HL-60 (cell line): ENCODE data around the gene GRM4.

Experiments
- CTCF ChIP-seq: IDR thresholded peaks from one replicate; pipeline ENCODE4 v1.5.1; 2011; ENCODE audit warnings: low read length, control low read depth, inconsistent platforms; ENCODE audit not compliant: insufficient read depth
- GABPA ChIP-seq: IDR thresholded peaks from 2 replicates; pipeline ENCODE4 v1.6.1; 2012; ENCODE audit warnings: low read depth
- POLR2AphosphoS5 ChIP-seq: IDR thresholded peaks from 2 replicates; pipeline ENCODE4 v1.6.1; 2012; ENCODE audit warnings: low read depth
- SPI1 ChIP-seq: IDR thresholded peaks from 2 replicates; pipeline ENCODE4 v1.6.1; 2012; ENCODE audit warnings: low read depth, mild to moderate bottlenecking, borderline replicate concordance
- TF ChIP-seq, protein P1 (sequence below): IDR thresholded peaks from 2 replicates; pipeline ENCODE4 v1.6.1; 2012; ENCODE audit warnings: low read depth; ENCODE audit not compliant: insufficient replicate concordance

DNA sequence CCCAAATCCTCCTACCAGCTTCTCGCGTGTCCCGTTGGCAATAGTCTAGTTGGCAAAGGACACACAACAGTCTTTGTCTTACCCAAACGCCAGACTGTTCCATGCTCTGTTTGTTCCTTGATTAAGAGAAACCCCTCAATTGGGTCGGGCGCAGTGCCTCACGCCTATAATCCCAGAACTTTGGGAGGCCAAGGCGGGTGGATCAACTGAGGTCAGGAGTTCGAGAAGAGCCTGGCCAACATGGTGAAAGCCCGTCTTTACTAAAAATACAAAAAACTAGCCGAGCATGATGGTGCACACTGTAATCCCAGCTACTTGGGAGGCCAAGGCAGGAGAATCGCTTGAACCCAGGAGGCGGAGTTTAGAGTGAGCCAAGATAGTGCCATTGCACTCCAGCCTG is 153.7 kb downstream of the GRM4 start:
- TF ChIP-seq CTCF (no peak), POLR2AphosphoS5 (no peak), GABPA (no peak), SPI1 (no peak)
- TF ChIP-seq, protein P1, sequence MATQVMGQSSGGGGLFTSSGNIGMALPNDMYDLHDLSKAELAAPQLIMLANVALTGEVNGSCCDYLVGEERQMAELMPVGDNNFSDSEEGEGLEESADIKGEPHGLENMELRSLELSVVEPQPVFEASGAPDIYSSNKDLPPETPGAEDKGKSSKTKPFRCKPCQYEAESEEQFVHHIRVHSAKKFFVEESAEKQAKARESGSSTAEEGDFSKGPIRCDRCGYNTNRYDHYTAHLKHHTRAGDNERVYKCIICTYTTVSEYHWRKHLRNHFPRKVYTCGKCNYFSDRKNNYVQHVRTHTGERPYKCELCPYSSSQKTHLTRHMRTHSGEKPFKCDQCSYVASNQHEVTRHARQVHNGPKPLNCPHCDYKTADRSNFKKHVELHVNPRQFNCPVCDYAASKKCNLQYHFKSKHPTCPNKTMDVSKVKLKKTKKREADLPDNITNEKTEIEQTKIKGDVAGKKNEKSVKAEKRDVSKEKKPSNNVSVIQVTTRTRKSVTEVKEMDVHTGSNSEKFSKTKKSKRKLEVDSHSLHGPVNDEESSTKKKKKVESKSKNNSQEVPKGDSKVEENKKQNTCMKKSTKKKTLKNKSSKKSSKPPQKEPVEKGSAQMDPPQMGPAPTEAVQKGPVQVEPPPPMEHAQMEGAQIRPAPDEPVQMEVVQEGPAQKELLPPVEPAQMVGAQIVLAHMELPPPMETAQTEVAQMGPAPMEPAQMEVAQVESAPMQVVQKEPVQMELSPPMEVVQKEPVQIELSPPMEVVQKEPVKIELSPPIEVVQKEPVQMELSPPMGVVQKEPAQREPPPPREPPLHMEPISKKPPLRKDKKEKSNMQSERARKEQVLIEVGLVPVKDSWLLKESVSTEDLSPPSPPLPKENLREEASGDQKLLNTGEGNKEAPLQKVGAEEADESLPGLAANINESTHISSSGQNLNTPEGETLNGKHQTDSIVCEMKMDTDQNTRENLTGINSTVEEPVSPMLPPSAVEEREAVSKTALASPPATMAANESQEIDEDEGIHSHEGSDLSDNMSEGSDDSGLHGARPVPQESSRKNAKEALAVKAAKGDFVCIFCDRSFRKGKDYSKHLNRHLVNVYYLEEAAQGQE: no peak
